Tibial nerve (tissue), 4 donors: ENCODE data around the gene GPX2. TPM values are rescaled to one million over a fixed set of nuclear protein-coding genes. Genes with fewer than 3 reads are reported as not detected.

Source experiments
- DNase-seq, 2 donors: peaks; one replicate each; pipeline ENCODE4 v3.0.0-alpha.2; 2019; ENCODE audit warnings: low spot score in 2 of 2
- H3K27ac ChIP-seq, 4 donors: fragments of 200-600 bp; sonication (generic) in 3 of 4; one replicate each; pipeline ENCODE4 v1.5.1; 2017 to 2019; ENCODE audit warnings: mild to moderate bottlenecking in 1 of 4
- H3K27me3 ChIP-seq, 2 donors: fragments of 200-600 bp; sonication (generic) in 1 of 2; one replicate each; pipeline versions ENCODE4 v1.5.1 to v1.6.0; 2017 to 2019
- H3K36me3 ChIP-seq, 3 donors: fragments of 200-600 bp; sonication (generic); one replicate each; pipeline ENCODE4 v1.5.1; 2018 to 2019
- H3K4me1 ChIP-seq, 4 donors: fragments of 200-600 bp; sonication (generic) in 3 of 4; one replicate each; pipeline ENCODE4 v1.5.1; 2017 to 2019
- H3K4me3 ChIP-seq, 4 donors: fragments of 200-600 bp; sonication (generic) in 3 of 4; one replicate each; pipeline ENCODE4 v1.5.1; 2017 to 2019; ENCODE audit warnings: mild to moderate bottlenecking in 1 of 4, moderate library complexity in 1 of 4
- H3K9me3 ChIP-seq, 4 donors: fragments of 200-600 bp; sonication (generic) in 3 of 4; one replicate each; pipeline ENCODE4 v1.5.1; 2017 to 2019
- CTCF ChIP-seq, 5 experiments: fragments of 200-600 bp in 3 of 5; fragments of 450-650 bp in 2 of 5; sonication (generic) in 3 of 5; IDR thresholded peaks; one replicate each; pipeline ENCODE4 v1.5.1; 2016 to 2019; ENCODE audit warnings: antibody characterized with exemption in 5 of 5, mild to moderate bottlenecking in 3 of 5, moderate library complexity in 2 of 5
- EP300 ChIP-seq, 2 donors: sonication (generic); formaldehyde crosslinking; IDR thresholded peaks; one replicate each; pipeline ENCODE4 v1.6.1; 2017; ENCODE audit warnings: antibody characterized with exemption in 2 of 2, mild to moderate bottlenecking in 1 of 2
- POLR2A ChIP-seq, 2 donors: fragments of 450-650 bp; IDR thresholded peaks; one replicate each; pipeline ENCODE4 v1.6.1; 2017; ENCODE audit warnings: antibody characterized with exemption in 2 of 2, mild to moderate bottlenecking in 2 of 2, moderate library complexity in 2 of 2
- WGBS, 2 donors: methylation state at CpG; one replicate each; pipeline ENCODE4 v1.1.5; 2018; 5-methylcytosine and 5-hydroxymethylcytosine counted together
- total RNA-seq, 4 donors: library from RNA; depleted of rRNA; stranded (reverse); fragments of >200 nt; gene quantifications; one replicate each; pipeline ENCODE4 v1.1.0, GENCODE V29; 2016

Gene GPX2
- total RNA-seq, 4 donors from 2014 or later = not detected

- Histone ChIP-seq H3K27ac (no peak overlapping the region), H3K4me3 (no peak overlapping the region), H3K27me3 (no peaks in the 10 kb centered on the region), H3K4me1 (peaks cover 0 to 23% (median 0%) of the 10 kb centered on the region in 4 donors), H3K36me3 (peaks cover 0 to 67% (median 0%) of the 10 kb centered on the region in 3 donors), H3K9me3 (no peaks in the 10 kb centered on the region)
- 27 to 37% methylated on average over 1 of the region's 1 CpG for WGBS, 2 donors
- TF ChIP-seq EP300 (IDR thresholded peaks at IDR 0.05) = no peak
- no peak for TF ChIP-seq CTCF (IDR thresholded peaks at IDR 0.05)
- no peak for TF ChIP-seq POLR2A (IDR thresholded peaks at IDR 0.05)
- DNase-seq = no peak
Measured at GRCh38 chr14:64937171-64937820, 5.2 kb downstream of the GPX2 start.

GRCh38 chr14:64935508-64935907 lies 7.0 kb downstream of the GPX2 start:
- TF ChIP-seq EP300 (IDR thresholded peaks at IDR 0.05) (no peak), CTCF (IDR thresholded peaks at IDR 0.05) (no peak), POLR2A (IDR thresholded peaks at IDR 0.05) (no peak)
- Histone ChIP-seq H3K36me3 (peaks cover 0 to 70% (median 0%) of the 10 kb centered on the region in 3 donors), H3K27me3 (no peaks in the 10 kb centered on the region), H3K4me1 (peaks cover 0 to 24% (median 3%) of the 10 kb centered on the region in 4 donors), H3K27ac (no peak overlapping the region), H3K9me3 (no peaks in the 10 kb centered on the region), H3K4me3 (no peak overlapping the region)
- no peak for DNase-seq
- WGBS, 2 donors = 71 to 83% methylated on average over 2 of the region's 2 CpGs

- 47 to 59% methylated on average over 1 of the region's 1 CpG for WGBS, 2 donors
Measured at GRCh38 chr14:64934338-64934929, 8.1 kb downstream of the GPX2 start.

GRCh38 chr14:64932231-64932630 lies 10.3 kb downstream of the GPX2 start:
- no peak overlapping the region for H3K4me3 ChIP-seq
- DNase-seq = no peak
- H3K27me3 ChIP-seq = no peaks in the 10 kb centered on the region
- TF ChIP-seq EP300 (IDR thresholded peaks at IDR 0.05) = no peak
- TF ChIP-seq CTCF (IDR thresholded peaks at IDR 0.05) = no peak
- TF ChIP-seq POLR2A (IDR thresholded peaks at IDR 0.05) = no peak
- H3K9me3 ChIP-seq = no peaks in the 10 kb centered on the region
- peaks cover 0 to 37% (median 5%) of the 10 kb centered on the region in 4 donors for H3K4me1 ChIP-seq
- H3K27ac ChIP-seq = no peak overlapping the region
- H3K36me3 ChIP-seq = peaks cover 0 to 64% (median 0%) of the 10 kb centered on the region in 3 donors

More at GRCh38 chr14:64934338-64934929, 8.1 kb downstream of the GPX2 start:
- DNase-seq = no peak
- peaks cover 0 to 61% (median 0%) of the 10 kb centered on the region in 3 donors for H3K36me3 ChIP-seq
- H3K27me3 ChIP-seq = no peaks in the 10 kb centered on the region
- H3K9me3 ChIP-seq = no peaks in the 10 kb centered on the region
- no peak for TF ChIP-seq EP300 (IDR thresholded peaks at IDR 0.05)
- no peak overlapping the region for H3K27ac ChIP-seq
- H3K4me3 ChIP-seq = no peak overlapping the region
- peaks cover 0 to 33% (median 5%) of the 10 kb centered on the region in 4 donors for H3K4me1 ChIP-seq

- Histone ChIP-seq H3K4me3 (no peak overlapping the region), H3K36me3 (peaks cover 0 to 69% (median 0%) of the 10 kb centered on the region in 3 donors), H3K27ac (no peak overlapping the region), H3K4me1 (peaks cover 0 to 25% (median 5%) of the 10 kb centered on the region in 4 donors), H3K27me3 (no peaks in the 10 kb centered on the region), H3K9me3 (no peaks in the 10 kb centered on the region)
- 81 to 100% methylated on average over 2 of the region's 2 CpGs for WGBS, 2 donors
- TF ChIP-seq EP300 (IDR thresholded peaks at IDR 0.05) (no peak), CTCF (IDR thresholded peaks at IDR 0.05) (no peak), POLR2A (IDR thresholded peaks at IDR 0.05) (no peak)
- DNase-seq = no peak
Measured at GRCh38 chr14:64931123-64931522, 11.4 kb downstream of the GPX2 start.
